H1 (cell line): ENCODE results near the gene BCL11A. TPM values are rescaled to one million over a fixed set of nuclear protein-coding genes. Genes with fewer than 3 reads are reported as not detected.

Source experiments
- CTCF ChIA-PET: fragments of 300-600 bp; sonication (Branson Sonifier 250); formaldehyde crosslinking; loops from one replicate; lab custom pipeline; 2021; ENCODE audit not compliant: partially characterized antibody; lab: Charles Lee
- POLR2A ChIA-PET: fragments of 300-600 bp; sonication (Branson Sonifier 250); formaldehyde crosslinking; loops from one replicate; lab custom pipeline; 2021; ENCODE audit warnings: inconsistent platforms; ENCODE audit not compliant: partially characterized antibody; lab: Charles Lee
- DNase-seq, 2 experiments: peaks; one replicate each; pipeline versions ENCODE4 v3.0.0 to v3.0.0-alpha.2; 2010 to 2022; ENCODE audit warnings: low spot score in 2 of 2, low read depth in 1 of 2, mixed read lengths in 1 of 2
- FAIRE-seq: peaks from 2 replicates; lab custom pipeline; 2011; peaks lifted over from hg19 to GRCh38; lab: Jason Lieb, UNC
- H2AFZ ChIP-seq: 2 replicates; pipeline ENCODE4 v1.8.1; 2012; ENCODE audit warnings: low read length, inconsistent platforms
- H2AK5ac ChIP-seq: 2 replicates; pipeline ENCODE4 v1.6.1; 2013; ENCODE audit warnings: low read depth, low read length
- H2BK120ac ChIP-seq: replicated peaks from 2 replicates; pipeline ENCODE3; 2013; ENCODE audit warnings: low read depth, low read length, inconsistent platforms
- H2BK12ac ChIP-seq: 2 replicates; pipeline ENCODE4 v1.6.1; 2013; ENCODE audit warnings: low read depth, low read length
- H2BK15ac ChIP-seq: 2 replicates; pipeline ENCODE4 v1.6.1; 2013; ENCODE audit warnings: low read length
- H2BK20ac ChIP-seq: 2 replicates; pipeline ENCODE4 v1.6.1; 2013; ENCODE audit warnings: low read length
- H2BK5ac ChIP-seq: 2 replicates; pipeline ENCODE4 v1.6.1; 2013; ENCODE audit warnings: low read depth, low read length
- H3K14ac ChIP-seq: 2 replicates; pipeline ENCODE4 v1.6.1; 2013; ENCODE audit warnings: inconsistent platforms; ENCODE audit not compliant: insufficient read length
- H3K18ac ChIP-seq: 2 replicates; pipeline ENCODE4 v1.6.1; 2013; ENCODE audit warnings: low read length; ENCODE audit errors: extremely low read depth
- H3K23ac ChIP-seq: 2 replicates; pipeline ENCODE4 v1.6.1; 2013; ENCODE audit warnings: inconsistent platforms; ENCODE audit not compliant: insufficient read length
- H3K23me2 ChIP-seq: 2 replicates; pipeline ENCODE4 v1.6.1; 2013; ENCODE audit warnings: low read depth, low read length
- H3K27ac ChIP-seq: 2 replicates; pipeline ENCODE4 v1.6.1; 2011; ENCODE audit warnings: low read depth, low read length, inconsistent platforms
- H3K27me3 ChIP-seq, 4 experiments: replicated peaks in 1 of 4; 1 replicate in 1 of 4; 2 replicates in 3 of 4; pipeline versions ENCODE4 v1.6.1 to v1.8.1; 2011 to 2013; ENCODE audit warnings: low read length in 3 of 4, mild to moderate bottlenecking in 3 of 4, inconsistent platforms in 2 of 4, mixed read lengths in 2 of 4, moderate library complexity in 1 of 4; ENCODE audit not compliant: control insufficient read depth in 3 of 4, insufficient read depth in 3 of 4; ENCODE audit errors: extremely low read depth in 1 of 4
- H3K36me3 ChIP-seq, 4 experiments: 2 replicates each; pipeline versions ENCODE4 v1.6.1 to v1.8.1; 2011 to 2013; ENCODE audit warnings: mild to moderate bottlenecking in 4 of 4, low read length in 3 of 4, moderate library complexity in 2 of 4, control low read depth in 1 of 4, inconsistent platforms in 1 of 4; ENCODE audit not compliant: insufficient read depth in 4 of 4, control insufficient read depth in 2 of 4
- H3K4ac ChIP-seq: replicated peaks from 2 replicates; pipeline ENCODE3; 2013; ENCODE audit warnings: low read length, low read depth, mixed read lengths, inconsistent platforms; ENCODE audit not compliant: insufficient read length
- H3K4me1 ChIP-seq, 4 experiments: replicated peaks in 1 of 4; 1 replicate in 1 of 4; 2 replicates in 3 of 4; pipeline versions ENCODE4 v1.6.1 to v1.8.1; 2011 to 2013; ENCODE audit warnings: low read length in 3 of 4, inconsistent platforms in 2 of 4, mixed read lengths in 1 of 4; ENCODE audit not compliant: insufficient read depth in 4 of 4, control insufficient read depth in 3 of 4
- H3K4me2 ChIP-seq, 2 experiments: 2 replicates each; pipeline versions ENCODE4 v1.6.1 to v1.8.1; 2011 to 2013; ENCODE audit warnings: low read depth in 2 of 2, low read length in 2 of 2, control low read depth in 1 of 2, inconsistent platforms in 1 of 2, mild to moderate bottlenecking in 1 of 2; ENCODE audit not compliant: insufficient read depth in 1 of 2
- H3K4me3 ChIP-seq, 4 experiments: fragments of 200-600, 300-600 bp in 1 of 4; sonication (generic), shearing (Covaris generic), sonication (Bioruptor Twin) in 1 of 4; 2 replicates each; pipeline versions ENCODE4 v1.5.1 to v1.8.1; 2011 to 2016; ENCODE audit warnings: low read length in 4 of 4, low read depth in 3 of 4, control low read depth in 2 of 4, inconsistent platforms in 2 of 4, mild to moderate bottlenecking in 2 of 4, mixed read lengths in 1 of 4, moderate library complexity in 1 of 4; ENCODE audit not compliant: insufficient read depth in 2 of 4; ENCODE audit errors: extremely low read depth in 1 of 4
- H3K56ac ChIP-seq: replicated peaks from 2 replicates; pipeline ENCODE3; 2013; ENCODE audit warnings: low read depth, mild to moderate bottlenecking, mixed read lengths, low read length, inconsistent platforms; ENCODE audit not compliant: insufficient read length
- H3K79me1 ChIP-seq: 2 replicates; pipeline ENCODE4 v1.6.1; 2013; ENCODE audit warnings: low read depth, low read length, control low read depth
- H3K79me2 ChIP-seq, 2 experiments: 2 replicates each; pipeline versions ENCODE4 v1.6.1 to v1.8.1; 2012 to 2013; ENCODE audit warnings: low read length in 2 of 2, mild to moderate bottlenecking in 2 of 2, inconsistent platforms in 1 of 2; ENCODE audit not compliant: insufficient read depth in 2 of 2, control insufficient read depth in 1 of 2
- H3K9ac ChIP-seq, 4 experiments: replicated peaks in 1 of 4; 1 replicate in 1 of 4; 2 replicates in 3 of 4; pipeline versions ENCODE4 v1.6.1 to v1.8.1; 2011 to 2013; ENCODE audit warnings: low read depth in 3 of 4, low read length in 3 of 4, control low read depth in 2 of 4, mild to moderate bottlenecking in 2 of 4, moderate library complexity in 2 of 4, inconsistent platforms in 1 of 4; ENCODE audit errors: extremely low read depth in 1 of 4
- H3K9me3 ChIP-seq, 2 experiments: 2 replicates each; pipeline versions ENCODE4 v1.6.1 to v1.8.1; 2012 to 2013; ENCODE audit warnings: mild to moderate bottlenecking in 2 of 2, moderate library complexity in 2 of 2, control low read depth in 1 of 2, inconsistent platforms in 1 of 2, low read depth in 1 of 2, low read length in 1 of 2, mixed read lengths in 1 of 2; ENCODE audit not compliant: insufficient read depth in 2 of 2
- H4K20me1 ChIP-seq, 2 experiments: replicated peaks in 1 of 2; 2 replicates each; pipeline versions ENCODE3 to v1.8.1; 2011 to 2013; ENCODE audit warnings: inconsistent platforms in 2 of 2, low read length in 2 of 2, mild to moderate bottlenecking in 1 of 2; ENCODE audit not compliant: insufficient read depth in 2 of 2, control insufficient read depth in 1 of 2
- H4K5ac ChIP-seq: 2 replicates; pipeline ENCODE4 v1.6.1; 2013; ENCODE audit warnings: low read length, low read depth, mixed read lengths, inconsistent platforms; ENCODE audit not compliant: insufficient read length
- H4K8ac ChIP-seq: 2 replicates; pipeline ENCODE4 v1.8.0; 2013; ENCODE audit warnings: mild to moderate bottlenecking, moderate library complexity, low read length, inconsistent platforms; ENCODE audit not compliant: insufficient read depth; ENCODE audit errors: extremely low read depth
- H4K91ac ChIP-seq: replicated peaks from 2 replicates; pipeline ENCODE3; 2013; ENCODE audit warnings: low read length, mixed read lengths, inconsistent platforms; ENCODE audit not compliant: insufficient read length
- CTBP2 ChIP-seq: IDR thresholded peaks from 2 replicates; pipeline ENCODE4 v1.7.0; 2011; ENCODE audit warnings: borderline replicate concordance, mild to moderate bottlenecking, moderate library complexity, mixed read lengths, low read length; ENCODE audit not compliant: insufficient read depth, insufficient read length
- TAF7 ChIP-seq: optimal IDR thresholded peaks from 2 replicates; pipeline ENCODE3; 2011; ENCODE audit warnings: low read depth, mild to moderate bottlenecking, inconsistent platforms, low read length, moderate library complexity, borderline replicate concordance
- WGBS, 2 experiments: shearing (Covaris generic) in 1 of 2; methylation state at CpG; one replicate each; pipeline versions ENCODE4 v1.1.6 to v1.1.7; 2013 to 2015; ENCODE audit warnings: low lambda C conversion rate in 2 of 2, mixed read lengths in 2 of 2, inconsistent platforms in 1 of 2, low coverage in 1 of 2, missing lambda C conversion rate in 1 of 2; ENCODE audit not compliant: insufficient replicate concordance in 2 of 2, insufficient coverage in 1 of 2, insufficient read length in 1 of 2; ENCODE audit errors: extremely low coverage in 1 of 2, missing lambda C conversion rate in 1 of 2; 5-methylcytosine and 5-hydroxymethylcytosine counted together
- polyA plus RNA-seq, 7 experiments: library from polyadenylated mRNA; depleted of rRNA in 3 of 7; stranded (reverse) in 5 of 7; unstranded in 2 of 7; fragments of >200 nt in 5 of 7; fragments of 200-250 nt in 2 of 7; gene quantifications; 1 replicate in 5 of 7; 2 replicates in 1 of 7; 4 replicates in 1 of 7; pipeline versions ENCODE4 v1.2.1 to v1.2.3, GENCODE V29; 2011 to 2013; ENCODE audit warnings: missing spikeins in 2 of 7, mixed read lengths in 2 of 7
- total RNA-seq: library from RNA; stranded (reverse); fragmentation: NEBNext Ultra II Directional; extraction: Animal tissue kit (Norgen Biotek cat#: 25700); gene quantifications from 2 replicates; pipeline ENCODE4 v1.2.1, GENCODE V29; 2021

Gene BCL11A
- total and polyA plus RNA-seq, 2 of the 8 experiments (the other 6 are each of a cell fraction or from before 2014, with no cell fraction given), result 11.9 to 59.3 TPM

GRCh38 chr2:60556175-60556574 lies 2.7 kb upstream of the BCL11A start:
- CTCF ChIA-PET, result interaction anchor here (0.9 to 17.2 kb wide), 7 partner anchors 10 to 116 kb away, joined by 3 to 240 read pairs (median 3); no protein-coding TSS in a partner anchor
- no peak overlapping the region for H2BK12ac ChIP-seq
- peak overlapping the region; percentile 97 to 99 for H3K4me2 ChIP-seq

More at GRCh38 chr2:60556175-60556574, 2.7 kb upstream of the BCL11A start:
- H2BK20ac ChIP-seq, result no peak overlapping the region
- H4K91ac ChIP-seq, result no peak overlapping the region
- peaks cover 0 to 7% (median 1%) of the 10 kb centered on the region in 4 experiments; a peak in 4 of 7 replicates for H3K4me1 ChIP-seq
- H3K18ac ChIP-seq, result no peak overlapping the region; the same call in 1 of the 2 replicates
- POLR2A ChIA-PET, result interaction anchor here (0.6 to 2.9 kb wide), 9 partner anchors 11 to 258 kb away, joined by 3 to 13 read pairs (median 3); no protein-coding TSS in a partner anchor
- 7% methylated on average over 5 of the region's 5 CpGs; no CpG with 5 or more reads in 1 of the 2 experiments for WGBS, 2 experiments
- H3K4ac ChIP-seq, result no peak overlapping the region
- H3K56ac ChIP-seq, result no peak overlapping the region
- H3K27ac ChIP-seq, result no peak overlapping the region
- H3K9me3 ChIP-seq, result no peaks in the 10 kb centered on the region
- H2AK5ac ChIP-seq, result no peak overlapping the region
- no peak overlapping the region for H2BK120ac ChIP-seq
- H4K5ac ChIP-seq, result no peak overlapping the region
- H4K20me1 ChIP-seq, result no peaks in the 10 kb centered on the region
- H3K14ac ChIP-seq, result no peak overlapping the region
- no peak overlapping the region for H3K9ac ChIP-seq
- TF ChIP-seq TAF7 (no peak), CTBP2 (peak; percentile 8)
- DNase-seq (no peak), FAIRE-seq (no peak)
- no peak overlapping the region for H2BK15ac ChIP-seq
- H2BK5ac ChIP-seq, result no peak overlapping the region
- H3K23me2 ChIP-seq, result peaks cover 34% of the 10 kb centered on the region
- H4K8ac ChIP-seq, result no peak overlapping the region
- H3K79me1 ChIP-seq, result no peaks in the 10 kb centered on the region
- H3K4me3 ChIP-seq, result peak overlapping the region; percentile 55 to 96 (median 79)
- no peak overlapping the region for H3K23ac ChIP-seq
- no peak overlapping the region for H2AFZ ChIP-seq
- no peaks in the 10 kb centered on the region for H3K27me3 ChIP-seq
- no peaks in the 10 kb centered on the region for H3K36me3 ChIP-seq
- H3K79me2 ChIP-seq, result peaks cover 0 to 18% of the 10 kb centered on the region in 2 experiments; a peak in 3 of 4 replicates
